Measurements from ENCODE around the gene GTF3C1. TPM values are rescaled to one million over a fixed set of nuclear protein-coding genes. Genes with fewer than 3 reads are reported as not detected.
A peak's percentile ranks its signal among the peaks of the same experiment; 100 is the strongest.

The GTF3C1 gene
- total and polyA plus RNA-seq, 12 donors: 51.0 to 225 (median 84.3) TPM

- H3K4me1 ChIP-seq (replicated peaks in 1 of 2): peaks cover 4 to 10% of the 10 kb centered on the region in 2 donors
- H3K36me3 ChIP-seq (replicated peaks in 1 of 2): peaks cover 0 to 90% of the 10 kb centered on the region in 2 donors
- no peaks in the 10 kb centered on the region for H3K9me3 ChIP-seq (replicated peaks in 1 of 3)
- no peak overlapping the region for H3K4me3 ChIP-seq
- no peaks in the 10 kb centered on the region for H3K27me3 ChIP-seq
- TF ChIP-seq CTCF (IDR thresholded peaks at IDR 0.05) (no peak), POLR2A (IDR thresholded peaks at IDR 0.05) (no peak)
- intact Hi-C loops (cut with DNase I): no loop called here
- no peak for DNase-seq
- H3K27ac ChIP-seq: peak overlapping the region in 4 of 5 donors; percentile 13 to 83 (median 53)
- WGBS, 4 donors: 94 to 97% (median 95%) methylated on average over 16 to 19 of the region's 19 CpGs
These were observed 78.1 kb downstream of the GTF3C1 start for GRCh38 chr16:27471661-27472060.

- Histone ChIP-seq H3K4me1 (replicated peaks in 1 of 2) (peaks cover 4 to 10% of the 10 kb centered on the region in 2 donors), H3K4me3 (no peak overlapping the region), H3K27ac (peak overlapping the region; percentile 28 to 83 (median 51)), H3K27me3 (no peaks in the 10 kb centered on the region), H3K36me3 (replicated peaks in 1 of 2) (peaks cover 0 to 92% of the 10 kb centered on the region in 2 donors), H3K9me3 (replicated peaks in 1 of 3) (no peaks in the 10 kb centered on the region)
- peak in 3 of 6 experiments; percentile 15 to 25 (median 24) for TF ChIP-seq CTCF (IDR thresholded peaks at IDR 0.05)
- TF ChIP-seq POLR2A (IDR thresholded peaks at IDR 0.05): peak in 1 of 2 donors; percentile 8
- WGBS, 4 donors: 46 to 54% (median 47%) methylated on average over 21 to 28 of the region's 28 CpGs
- intact Hi-C loops (cut with DNase I): no loop called here
- peak; percentile 78 to 97 (median 95) for DNase-seq
These were observed 78.9 kb downstream of the GTF3C1 start for GRCh38 chr16:27470567-27471431.

GRCh38 chr16:27468941-27469531, 80.7 kb downstream of the GTF3C1 start:
- no peaks in the 10 kb centered on the region for H3K27me3 ChIP-seq
- peaks cover 0 to 92% of the 10 kb centered on the region in 2 donors for H3K36me3 ChIP-seq (replicated peaks in 1 of 2)
- WGBS, 4 donors: 94 to 97% (median 96%) methylated on average over 13 to 22 of the region's 22 CpGs
- DNase-seq: no peak
- peaks cover 4 to 10% of the 10 kb centered on the region in 2 donors for H3K4me1 ChIP-seq (replicated peaks in 1 of 2)
- no peak for TF ChIP-seq POLR2A (IDR thresholded peaks at IDR 0.05)
- no peak for TF ChIP-seq CTCF (IDR thresholded peaks at IDR 0.05)
- no peak overlapping the region for H3K4me3 ChIP-seq
- H3K27ac ChIP-seq: no peak overlapping the region
- intact Hi-C loops (cut with DNase I): loop anchor here in 1 of 2 donors (10.0 kb wide), 2 partner anchors 244 to 294 kb away; no protein-coding TSS in a partner anchor
- H3K9me3 ChIP-seq (replicated peaks in 1 of 3): no peaks in the 10 kb centered on the region

- Histone ChIP-seq H3K4me3 (no peak overlapping the region), H3K27ac (no peak overlapping the region), H3K4me1 (replicated peaks in 1 of 2) (peaks cover 8 to 11% of the 10 kb centered on the region in 2 donors), H3K9me3 (replicated peaks in 1 of 3) (no peaks in the 10 kb centered on the region), H3K36me3 (replicated peaks in 1 of 2) (peaks cover 0 to 99% of the 10 kb centered on the region in 2 donors), H3K27me3 (no peaks in the 10 kb centered on the region)
- no peak for DNase-seq
- TF ChIP-seq POLR2A (IDR thresholded peaks at IDR 0.05): no peak
- TF ChIP-seq CTCF (IDR thresholded peaks at IDR 0.05): no peak
- intact Hi-C loops (cut with DNase I): loop anchor here in 1 of 2 donors (10.0 kb wide), 2 partner anchors 241 to 291 kb away; no protein-coding TSS in a partner anchor
- 77 to 81% (median 78%) methylated on average over 5 to 8 of the region's 8 CpGs for WGBS, 4 donors
These were observed 84.2 kb downstream of the GTF3C1 start for GRCh38 chr16:27465483-27465879.

Data from adrenal gland (tissue), 12 donors.